ENCODE data around the gene MYBPHL.
A peak's percentile ranks its signal among the peaks of the same experiment; 100 is the strongest.

Gene MYBPHL

GRCh38 chr1:109272021-109272799 is 34.6 kb downstream of the MYBPHL start:
- no peak for ATAC-seq (ENCODE audit: low read depth)
- no peak for TF ChIP-seq CTCF (IDR thresholded peaks at IDR 0.05; ENCODE audit: poor library complexity, severe bottlenecking)

GRCh38 chr1:109271458-109271857 is 35.4 kb downstream of the MYBPHL start:
- TF ChIP-seq CTCF (IDR thresholded peaks at IDR 0.05; ENCODE audit: poor library complexity, severe bottlenecking), result no peak
- ATAC-seq (ENCODE audit: low read depth) (no peak), DNase-seq (ENCODE audit: low spot score) (no peak)
- H3K4me3 ChIP-seq (ENCODE audit: severe bottlenecking), result no peak overlapping the region
- H3K4me1 ChIP-seq (ENCODE audit: insufficient read depth, poor library complexity, severe bottlenecking), result peaks cover 32% of the 10 kb centered on the region
- H3K27ac ChIP-seq (ENCODE audit: poor library complexity, severe bottlenecking), result no peak overlapping the region
- H3K27me3 ChIP-seq (ENCODE audit: insufficient read depth, poor library complexity, severe bottlenecking), result no peaks in the 10 kb centered on the region
- peaks cover 9% of the 10 kb centered on the region for H3K36me3 ChIP-seq (ENCODE audit: low read depth)
- no peaks in the 10 kb centered on the region for H3K9me3 ChIP-seq (ENCODE audit: severe bottlenecking)

More at GRCh38 chr1:109272021-109272799, 34.6 kb downstream of the MYBPHL start:
- Histone ChIP-seq H3K36me3 (ENCODE audit: low read depth) (peaks cover 10% of the 10 kb centered on the region), H3K27ac (ENCODE audit: poor library complexity, severe bottlenecking) (peak overlapping the region; percentile 83), H3K4me3 (ENCODE audit: severe bottlenecking) (no peak overlapping the region), H3K27me3 (ENCODE audit: insufficient read depth, poor library complexity, severe bottlenecking) (no peaks in the 10 kb centered on the region), H3K4me1 (ENCODE audit: insufficient read depth, poor library complexity, severe bottlenecking) (peaks cover 31% of the 10 kb centered on the region), H3K9me3 (ENCODE audit: severe bottlenecking) (no peaks in the 10 kb centered on the region)
- no peak for DNase-seq (ENCODE audit: low spot score)

- H3K36me3 ChIP-seq (ENCODE audit: low read depth), result peaks cover 12% of the 10 kb centered on the region
- no peak overlapping the region for H3K27ac ChIP-seq (ENCODE audit: poor library complexity, severe bottlenecking)
- DNase-seq (ENCODE audit: low spot score), result no peak
- no peak for ATAC-seq (ENCODE audit: low read depth)
- H3K27me3 ChIP-seq (ENCODE audit: insufficient read depth, poor library complexity, severe bottlenecking), result no peaks in the 10 kb centered on the region
- TF ChIP-seq CTCF (IDR thresholded peaks at IDR 0.05; ENCODE audit: poor library complexity, severe bottlenecking), result no peak
- no peak overlapping the region for H3K4me3 ChIP-seq (ENCODE audit: severe bottlenecking)
- H3K9me3 ChIP-seq (ENCODE audit: severe bottlenecking), result no peaks in the 10 kb centered on the region
- peaks cover 25% of the 10 kb centered on the region for H3K4me1 ChIP-seq (ENCODE audit: insufficient read depth, poor library complexity, severe bottlenecking)
These were observed 36.0 kb downstream of the MYBPHL start for GRCh38 chr1:109270623-109271317.

DNA sequence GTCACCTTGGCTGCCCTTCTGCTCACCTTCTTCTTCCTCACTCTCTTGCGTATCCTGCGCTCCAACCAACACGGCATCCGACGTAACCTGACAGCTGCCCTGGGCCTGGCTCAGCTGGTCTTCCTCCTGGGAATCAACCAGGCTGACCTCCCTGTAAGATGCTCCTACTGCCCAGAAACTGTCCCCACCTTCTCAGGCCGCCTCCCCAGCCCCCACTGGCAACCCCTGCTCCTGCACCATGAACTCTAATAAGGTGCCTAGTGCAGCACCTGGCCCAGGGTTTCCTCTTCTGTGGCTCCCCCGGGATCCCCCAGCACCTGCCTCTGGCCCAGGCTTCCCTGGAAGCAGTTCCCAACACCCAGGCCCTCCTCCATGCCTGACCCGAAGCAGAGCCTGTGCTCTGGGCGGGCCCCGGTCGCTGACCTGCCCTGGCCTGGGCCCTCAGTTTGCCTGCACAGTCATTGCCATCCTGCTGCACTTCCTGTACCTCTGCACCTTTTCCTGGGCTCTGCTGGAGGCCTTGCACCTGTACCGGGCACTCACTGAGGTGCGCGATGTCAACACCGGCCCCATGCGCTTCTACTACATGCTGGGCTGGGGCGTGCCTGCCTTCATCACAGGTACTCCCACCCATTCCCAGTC is 36.7 kb downstream of the MYBPHL start:
- no peak for DNase-seq (ENCODE audit: low spot score)
- no peak for TF ChIP-seq CTCF (IDR thresholded peaks at IDR 0.05; ENCODE audit: poor library complexity, severe bottlenecking)
- H3K4me3 ChIP-seq (ENCODE audit: severe bottlenecking), result no peak overlapping the region
- H3K27ac ChIP-seq (ENCODE audit: poor library complexity, severe bottlenecking), result no peak overlapping the region
- ATAC-seq (ENCODE audit: low read depth), result no peak
- H3K4me1 ChIP-seq (ENCODE audit: insufficient read depth, poor library complexity, severe bottlenecking), result peaks cover 19% of the 10 kb centered on the region
- H3K27me3 ChIP-seq (ENCODE audit: insufficient read depth, poor library complexity, severe bottlenecking), result no peaks in the 10 kb centered on the region
- H3K36me3 ChIP-seq (ENCODE audit: low read depth), result peaks cover 19% of the 10 kb centered on the region
- H3K9me3 ChIP-seq (ENCODE audit: severe bottlenecking), result no peaks in the 10 kb centered on the region
